ENCODE data around the gene PSG4.

DNA sequence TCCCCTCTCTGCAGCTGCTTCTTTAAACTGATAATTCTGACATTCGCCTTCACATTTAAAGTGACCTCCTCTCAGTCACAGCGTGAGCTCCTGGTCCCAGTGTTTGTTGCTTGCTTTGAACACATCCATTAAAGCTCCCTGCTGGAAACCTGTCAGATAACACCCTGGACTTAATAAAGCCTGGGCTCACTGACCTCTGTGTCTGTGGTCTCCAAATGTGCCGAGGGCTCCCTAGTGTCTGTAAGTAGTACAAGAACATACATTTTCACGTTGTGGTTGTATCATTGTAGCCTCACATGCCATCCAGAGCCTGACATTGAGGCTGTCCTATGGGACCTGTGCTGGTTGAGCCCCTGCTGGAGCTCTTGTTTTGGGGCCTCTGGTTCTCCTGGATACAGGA, 2.6 kb upstream of the PSG4 start:
- no peak for TF ChIP-seq ZNF114 (CRISPR knock-in tag; IDR thresholded peaks at IDR 0.05)
- TF ChIP-seq JUNB (IDR thresholded peaks at IDR 0.05; ENCODE audit: unreplicated experiment): no peak
- no peak for TF ChIP-seq POLR2AphosphoS5 (IDR thresholded peaks at IDR 0.05; ENCODE audit: low read depth)
- TF ChIP-seq, protein P1, sequence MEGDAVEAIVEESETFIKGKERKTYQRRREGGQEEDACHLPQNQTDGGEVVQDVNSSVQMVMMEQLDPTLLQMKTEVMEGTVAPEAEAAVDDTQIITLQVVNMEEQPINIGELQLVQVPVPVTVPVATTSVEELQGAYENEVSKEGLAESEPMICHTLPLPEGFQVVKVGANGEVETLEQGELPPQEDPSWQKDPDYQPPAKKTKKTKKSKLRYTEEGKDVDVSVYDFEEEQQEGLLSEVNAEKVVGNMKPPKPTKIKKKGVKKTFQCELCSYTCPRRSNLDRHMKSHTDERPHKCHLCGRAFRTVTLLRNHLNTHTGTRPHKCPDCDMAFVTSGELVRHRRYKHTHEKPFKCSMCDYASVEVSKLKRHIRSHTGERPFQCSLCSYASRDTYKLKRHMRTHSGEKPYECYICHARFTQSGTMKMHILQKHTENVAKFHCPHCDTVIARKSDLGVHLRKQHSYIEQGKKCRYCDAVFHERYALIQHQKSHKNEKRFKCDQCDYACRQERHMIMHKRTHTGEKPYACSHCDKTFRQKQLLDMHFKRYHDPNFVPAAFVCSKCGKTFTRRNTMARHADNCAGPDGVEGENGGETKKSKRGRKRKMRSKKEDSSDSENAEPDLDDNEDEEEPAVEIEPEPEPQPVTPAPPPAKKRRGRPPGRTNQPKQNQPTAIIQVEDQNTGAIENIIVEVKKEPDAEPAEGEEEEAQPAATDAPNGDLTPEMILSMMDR (conservative IDR thresholded peaks at IDR 0.05; ENCODE audit: low read depth in 2 of 2): no peak
- no peak for TF ChIP-seq REST (IDR thresholded peaks at IDR 0.05; ENCODE audit: unreplicated experiment)

Measured in GM23338 (cell line).